IgD-negative memory B cell (primary cell): ENCODE measurements around the gene KLHL8. TPM values are rescaled to one million over a fixed set of nuclear protein-coding genes. Genes with fewer than 3 reads are reported as not detected.
"Not testable (repeated sequence)": the region's sequence is repeated elsewhere in the genome, so short reads cannot be mapped to it uniquely, and the experiment has no call there.

Experiments used
- H3K27ac Mint-ChIP-seq, 3 donors: one replicate each; pipeline ENCODE4 v1.8.0; 2020 to 2022; ENCODE audit warnings: mild to moderate bottlenecking in 3 of 3, mixed read lengths in 3 of 3, moderate library complexity in 1 of 3
- H3K27me3 Mint-ChIP-seq: one replicate; pipeline ENCODE4 v1.8.0; 2021; ENCODE audit warnings: mixed read lengths
- H3K36me3 Mint-ChIP-seq: one replicate; pipeline ENCODE4 v1.8.0; 2020; ENCODE audit warnings: mild to moderate bottlenecking, mixed read lengths
- H3K4me1 Mint-ChIP-seq, 3 donors: one replicate each; pipeline ENCODE4 v1.8.0; 2020 to 2022; ENCODE audit warnings: mixed read lengths in 3 of 3, mild to moderate bottlenecking in 1 of 3
- H3K4me3 Mint-ChIP-seq, 4 donors: one replicate each; pipeline ENCODE4 v1.8.0; 2020 to 2022; ENCODE audit warnings: mild to moderate bottlenecking in 4 of 4, mixed read lengths in 4 of 4, moderate library complexity in 3 of 4
- H3K9me3 Mint-ChIP-seq, 3 donors: one replicate each; pipeline ENCODE4 v1.8.0; 2020 to 2021; ENCODE audit warnings: mixed read lengths in 3 of 3, mild to moderate bottlenecking in 1 of 3
- polyA plus RNA-seq: library from polyadenylated mRNA; unstranded; fragments of 300-500 nt; fragmentation: Illumina TruSeq; gene quantifications from one replicate; pipeline ENCODE4 v1.2.3, GENCODE V29; 2021

Gene KLHL8
- polyA plus RNA-seq, 1 donor from 2014 or later: 13.3 TPM

- H3K9me3 Mint-ChIP-seq: no peaks in the 10 kb centered on the region
- H3K36me3 Mint-ChIP-seq: peaks cover 9% of the 10 kb centered on the region
- no peaks in the 10 kb centered on the region for H3K27me3 Mint-ChIP-seq
- H3K4me1 Mint-ChIP-seq: no peaks in the 10 kb centered on the region
- H3K27ac Mint-ChIP-seq: no peak overlapping the region
- H3K4me3 Mint-ChIP-seq: no peak overlapping the region
Measured at GRCh38 chr4:87171944-87172343, 48.5 kb downstream of the KLHL8 start.

- H3K4me3 Mint-ChIP-seq: no peak overlapping the region
- H3K9me3 Mint-ChIP-seq: no peaks in the 10 kb centered on the region
- H3K4me1 Mint-ChIP-seq: no peaks in the 10 kb centered on the region
- no peaks in the 10 kb centered on the region for H3K27me3 Mint-ChIP-seq
- peaks cover 15% of the 10 kb centered on the region for H3K36me3 Mint-ChIP-seq
- H3K27ac Mint-ChIP-seq: no peak overlapping the region
Measured at GRCh38 chr4:87166296-87166854, 54.0 kb downstream of the KLHL8 start.

- no peaks in the 10 kb centered on the region for H3K4me1 Mint-ChIP-seq
- peaks cover 15% of the 10 kb centered on the region for H3K36me3 Mint-ChIP-seq
- no peak overlapping the region for H3K27ac Mint-ChIP-seq
- no peaks in the 10 kb centered on the region for H3K9me3 Mint-ChIP-seq
- no peak overlapping the region for H3K4me3 Mint-ChIP-seq
- H3K27me3 Mint-ChIP-seq: no peaks in the 10 kb centered on the region
Measured at GRCh38 chr4:87165892-87166291, 54.5 kb downstream of the KLHL8 start.

- H3K36me3 Mint-ChIP-seq: peaks cover 2% of the 10 kb centered on the region
- no peaks in the 10 kb centered on the region for H3K27me3 Mint-ChIP-seq
- no peak overlapping the region for H3K4me3 Mint-ChIP-seq
- H3K27ac Mint-ChIP-seq: no peak overlapping the region
- H3K9me3 Mint-ChIP-seq: no peaks in the 10 kb centered on the region
- H3K4me1 Mint-ChIP-seq: peaks cover 0 to 3% (median 1%) of the 10 kb centered on the region in 3 donors
Measured at GRCh38 chr4:87153078-87153870, 67.1 kb downstream of the KLHL8 start.

GRCh38 chr4:87152310-87153041, 67.9 kb downstream of the KLHL8 start:
- Mint-ChIP-seq H3K27me3 (no peaks in the 10 kb centered on the region), H3K9me3 (no peaks in the 10 kb centered on the region), H3K4me1 (peaks cover 0 to 3% (median 1%) of the 10 kb centered on the region in 3 donors), H3K36me3 (no peaks in the 10 kb centered on the region), H3K4me3 (no peak overlapping the region), H3K27ac (no peak overlapping the region)

- Mint-ChIP-seq H3K27ac (peak overlapping the region in 1 of 3 donors; percentile 14), H3K4me3 (no peak overlapping the region), H3K36me3 (no peaks in the 10 kb centered on the region), H3K4me1 (peaks cover 0 to 3% (median 1%) of the 10 kb centered on the region in 3 donors), H3K27me3 (no peaks in the 10 kb centered on the region), H3K9me3 (no peaks in the 10 kb centered on the region)
Measured at GRCh38 chr4:87151730-87152129, 68.7 kb downstream of the KLHL8 start.

- Mint-ChIP-seq H3K27me3 (no peaks in the 10 kb centered on the region), H3K4me1 (peaks cover 0 to 3% (median 1%) of the 10 kb centered on the region in 3 donors), H3K36me3 (no peaks in the 10 kb centered on the region), H3K4me3 (no peak overlapping the region), H3K9me3 (no peaks in the 10 kb centered on the region), H3K27ac (no peak overlapping the region)
Measured at GRCh38 chr4:87150498-87151261, 69.7 kb downstream of the KLHL8 start.

- H3K9me3 Mint-ChIP-seq: no peaks in the 10 kb centered on the region
- H3K36me3 Mint-ChIP-seq: no peaks in the 10 kb centered on the region
- peaks cover 0 to 3% (median 1%) of the 10 kb centered on the region in 3 donors for H3K4me1 Mint-ChIP-seq
- H3K27ac Mint-ChIP-seq: no peak overlapping the region
- H3K27me3 Mint-ChIP-seq: no peaks in the 10 kb centered on the region
- H3K4me3 Mint-ChIP-seq: no peak overlapping the region
Measured at GRCh38 chr4:87147116-87147515, 73.3 kb downstream of the KLHL8 start.

- H3K4me3 Mint-ChIP-seq, H3K4me1 Mint-ChIP-seq, H3K9me3 Mint-ChIP-seq, H3K27me3 Mint-ChIP-seq, H3K36me3 Mint-ChIP-seq, H3K27ac Mint-ChIP-seq: not testable (repeated sequence)
Measured at GRCh38 chr4:87145934-87146333, 74.5 kb downstream of the KLHL8 start.

- Mint-ChIP-seq H3K4me1 (no peaks in the 10 kb centered on the region), H3K27ac (no peak overlapping the region), H3K27me3 (no peaks in the 10 kb centered on the region), H3K36me3 (peaks cover 4% of the 10 kb centered on the region), H3K4me3 (no peak overlapping the region), H3K9me3 (no peaks in the 10 kb centered on the region)
Measured at GRCh38 chr4:87144356-87144755, 76.1 kb downstream of the KLHL8 start.

- no peaks in the 10 kb centered on the region for H3K27me3 Mint-ChIP-seq
- H3K9me3 Mint-ChIP-seq: no peaks in the 10 kb centered on the region
- H3K4me1 Mint-ChIP-seq: no peaks in the 10 kb centered on the region
- no peak overlapping the region for H3K4me3 Mint-ChIP-seq
- H3K27ac Mint-ChIP-seq: no peak overlapping the region
- H3K36me3 Mint-ChIP-seq: peaks cover 4% of the 10 kb centered on the region
Measured at GRCh38 chr4:87141428-87141827, 79.0 kb downstream of the KLHL8 start.

GRCh38 chr4:87134122-87134521, 86.3 kb downstream of the KLHL8 start:
- H3K4me3 Mint-ChIP-seq: no peak overlapping the region
- no peaks in the 10 kb centered on the region for H3K9me3 Mint-ChIP-seq
- peaks cover 23% of the 10 kb centered on the region for H3K36me3 Mint-ChIP-seq
- H3K27ac Mint-ChIP-seq: peak overlapping the region in 1 of 3 donors; percentile 28
- no peaks in the 10 kb centered on the region for H3K27me3 Mint-ChIP-seq
- peaks cover 0 to 4% (median 0%) of the 10 kb centered on the region in 3 donors for H3K4me1 Mint-ChIP-seq

- Mint-ChIP-seq H3K4me1 (peaks cover 0 to 4% (median 0%) of the 10 kb centered on the region in 3 donors), H3K4me3 (no peak overlapping the region), H3K27ac (no peak overlapping the region), H3K36me3 (peaks cover 24% of the 10 kb centered on the region), H3K27me3 (no peaks in the 10 kb centered on the region), H3K9me3 (no peaks in the 10 kb centered on the region)
Measured at GRCh38 chr4:87133183-87133582, 87.2 kb downstream of the KLHL8 start.

GRCh38 chr4:87132035-87132434, 88.4 kb downstream of the KLHL8 start:
- H3K4me1 Mint-ChIP-seq: peaks cover 0 to 4% (median 0%) of the 10 kb centered on the region in 3 donors
- no peak overlapping the region for H3K4me3 Mint-ChIP-seq
- H3K36me3 Mint-ChIP-seq: peaks cover 28% of the 10 kb centered on the region
- H3K9me3 Mint-ChIP-seq: no peaks in the 10 kb centered on the region
- no peak overlapping the region for H3K27ac Mint-ChIP-seq
- H3K27me3 Mint-ChIP-seq: no peaks in the 10 kb centered on the region
